H1 (cell line): ENCODE measurements around the gene ZBTB20. TPM values are rescaled to one million over a fixed set of nuclear protein-coding genes. Genes with fewer than 3 reads are reported as not detected.

Experiments used
- BACH1 ChIP-seq: IDR thresholded peaks from 2 replicates; pipeline ENCODE4 v1.6.1; 2012; ENCODE audit warnings: low read length, improper control_type of control experiment
- CREB1 ChIP-seq: IDR thresholded peaks from 2 replicates; pipeline ENCODE4 v1.6.1; 2012; ENCODE audit warnings: inconsistent platforms
- GTF2F1 ChIP-seq: IDR thresholded peaks from 2 replicates; pipeline ENCODE4 v1.6.1; 2012; ENCODE audit warnings: low read depth, low read length, improper control_type of control experiment, borderline replicate concordance
- KDM1A ChIP-seq: fragments of 200-600, 300-600 bp; sonication (generic); IDR thresholded peaks from 2 replicates; pipeline ENCODE4 v1.7.1; 2016; ENCODE audit warnings: mild to moderate bottlenecking, low read length, borderline replicate concordance
- POU5F1 ChIP-seq: IDR thresholded peaks from 2 replicates; pipeline ENCODE4 v1.6.1; 2011; ENCODE audit warnings: low read depth, mild to moderate bottlenecking, low read length, moderate library complexity
- RNF2 ChIP-seq: fragments of 200-900, 300-1000 bp; sonication (generic); IDR thresholded peaks from 2 replicates; pipeline ENCODE4 v1.7.1; 2016; ENCODE audit warnings: borderline replicate concordance, low read depth, mild to moderate bottlenecking, antibody characterized with exemption, low read length; ENCODE audit not compliant: poor library complexity, severe bottlenecking; ENCODE audit errors: missing control alignments
- RXRA ChIP-seq: IDR thresholded peaks from 2 replicates; pipeline ENCODE4 v1.6.1; 2011; ENCODE audit warnings: low read depth, mild to moderate bottlenecking, low read length, moderate library complexity; ENCODE audit not compliant: insufficient read depth
- SIX5 ChIP-seq: IDR thresholded peaks from 2 replicates; pipeline ENCODE4 v1.6.1; 2011; ENCODE audit warnings: mild to moderate bottlenecking, low read depth, low read length
- polyA plus RNA-seq, 7 experiments: library from polyadenylated mRNA; depleted of rRNA in 3 of 7; stranded (reverse) in 5 of 7; unstranded in 2 of 7; fragments of >200 nt in 5 of 7; fragments of 200-250 nt in 2 of 7; gene quantifications; 1 replicate in 5 of 7; 2 replicates in 1 of 7; 4 replicates in 1 of 7; pipeline versions ENCODE4 v1.2.1 to v1.2.3, GENCODE V29; 2011 to 2013; ENCODE audit warnings: missing spikeins in 2 of 7, mixed read lengths in 2 of 7
- total RNA-seq: library from RNA; stranded (reverse); fragmentation: NEBNext Ultra II Directional; extraction: Animal tissue kit (Norgen Biotek cat#: 25700); gene quantifications from 2 replicates; pipeline ENCODE4 v1.2.1, GENCODE V29; 2021
- TF ChIP-seq, protein P1 (sequence below): fragments of 300-600 bp; sonication (generic); IDR thresholded peaks from 2 replicates; pipeline ENCODE4 v1.7.1; 2012; ENCODE audit warnings: low read length, moderate library complexity, mild to moderate bottlenecking, inconsistent platforms; ENCODE audit not compliant: insufficient replicate concordance

ZBTB20 gene
- total and polyA plus RNA-seq, 2 of the 8 experiments (the other 6 are each of a cell fraction or from before 2014, with no cell fraction given): 0.35 to 1.3 TPM

GRCh38 chr3:114866430-114866829, 280.7 kb downstream of the ZBTB20 start (continued):
- TF ChIP-seq, protein P1, sequence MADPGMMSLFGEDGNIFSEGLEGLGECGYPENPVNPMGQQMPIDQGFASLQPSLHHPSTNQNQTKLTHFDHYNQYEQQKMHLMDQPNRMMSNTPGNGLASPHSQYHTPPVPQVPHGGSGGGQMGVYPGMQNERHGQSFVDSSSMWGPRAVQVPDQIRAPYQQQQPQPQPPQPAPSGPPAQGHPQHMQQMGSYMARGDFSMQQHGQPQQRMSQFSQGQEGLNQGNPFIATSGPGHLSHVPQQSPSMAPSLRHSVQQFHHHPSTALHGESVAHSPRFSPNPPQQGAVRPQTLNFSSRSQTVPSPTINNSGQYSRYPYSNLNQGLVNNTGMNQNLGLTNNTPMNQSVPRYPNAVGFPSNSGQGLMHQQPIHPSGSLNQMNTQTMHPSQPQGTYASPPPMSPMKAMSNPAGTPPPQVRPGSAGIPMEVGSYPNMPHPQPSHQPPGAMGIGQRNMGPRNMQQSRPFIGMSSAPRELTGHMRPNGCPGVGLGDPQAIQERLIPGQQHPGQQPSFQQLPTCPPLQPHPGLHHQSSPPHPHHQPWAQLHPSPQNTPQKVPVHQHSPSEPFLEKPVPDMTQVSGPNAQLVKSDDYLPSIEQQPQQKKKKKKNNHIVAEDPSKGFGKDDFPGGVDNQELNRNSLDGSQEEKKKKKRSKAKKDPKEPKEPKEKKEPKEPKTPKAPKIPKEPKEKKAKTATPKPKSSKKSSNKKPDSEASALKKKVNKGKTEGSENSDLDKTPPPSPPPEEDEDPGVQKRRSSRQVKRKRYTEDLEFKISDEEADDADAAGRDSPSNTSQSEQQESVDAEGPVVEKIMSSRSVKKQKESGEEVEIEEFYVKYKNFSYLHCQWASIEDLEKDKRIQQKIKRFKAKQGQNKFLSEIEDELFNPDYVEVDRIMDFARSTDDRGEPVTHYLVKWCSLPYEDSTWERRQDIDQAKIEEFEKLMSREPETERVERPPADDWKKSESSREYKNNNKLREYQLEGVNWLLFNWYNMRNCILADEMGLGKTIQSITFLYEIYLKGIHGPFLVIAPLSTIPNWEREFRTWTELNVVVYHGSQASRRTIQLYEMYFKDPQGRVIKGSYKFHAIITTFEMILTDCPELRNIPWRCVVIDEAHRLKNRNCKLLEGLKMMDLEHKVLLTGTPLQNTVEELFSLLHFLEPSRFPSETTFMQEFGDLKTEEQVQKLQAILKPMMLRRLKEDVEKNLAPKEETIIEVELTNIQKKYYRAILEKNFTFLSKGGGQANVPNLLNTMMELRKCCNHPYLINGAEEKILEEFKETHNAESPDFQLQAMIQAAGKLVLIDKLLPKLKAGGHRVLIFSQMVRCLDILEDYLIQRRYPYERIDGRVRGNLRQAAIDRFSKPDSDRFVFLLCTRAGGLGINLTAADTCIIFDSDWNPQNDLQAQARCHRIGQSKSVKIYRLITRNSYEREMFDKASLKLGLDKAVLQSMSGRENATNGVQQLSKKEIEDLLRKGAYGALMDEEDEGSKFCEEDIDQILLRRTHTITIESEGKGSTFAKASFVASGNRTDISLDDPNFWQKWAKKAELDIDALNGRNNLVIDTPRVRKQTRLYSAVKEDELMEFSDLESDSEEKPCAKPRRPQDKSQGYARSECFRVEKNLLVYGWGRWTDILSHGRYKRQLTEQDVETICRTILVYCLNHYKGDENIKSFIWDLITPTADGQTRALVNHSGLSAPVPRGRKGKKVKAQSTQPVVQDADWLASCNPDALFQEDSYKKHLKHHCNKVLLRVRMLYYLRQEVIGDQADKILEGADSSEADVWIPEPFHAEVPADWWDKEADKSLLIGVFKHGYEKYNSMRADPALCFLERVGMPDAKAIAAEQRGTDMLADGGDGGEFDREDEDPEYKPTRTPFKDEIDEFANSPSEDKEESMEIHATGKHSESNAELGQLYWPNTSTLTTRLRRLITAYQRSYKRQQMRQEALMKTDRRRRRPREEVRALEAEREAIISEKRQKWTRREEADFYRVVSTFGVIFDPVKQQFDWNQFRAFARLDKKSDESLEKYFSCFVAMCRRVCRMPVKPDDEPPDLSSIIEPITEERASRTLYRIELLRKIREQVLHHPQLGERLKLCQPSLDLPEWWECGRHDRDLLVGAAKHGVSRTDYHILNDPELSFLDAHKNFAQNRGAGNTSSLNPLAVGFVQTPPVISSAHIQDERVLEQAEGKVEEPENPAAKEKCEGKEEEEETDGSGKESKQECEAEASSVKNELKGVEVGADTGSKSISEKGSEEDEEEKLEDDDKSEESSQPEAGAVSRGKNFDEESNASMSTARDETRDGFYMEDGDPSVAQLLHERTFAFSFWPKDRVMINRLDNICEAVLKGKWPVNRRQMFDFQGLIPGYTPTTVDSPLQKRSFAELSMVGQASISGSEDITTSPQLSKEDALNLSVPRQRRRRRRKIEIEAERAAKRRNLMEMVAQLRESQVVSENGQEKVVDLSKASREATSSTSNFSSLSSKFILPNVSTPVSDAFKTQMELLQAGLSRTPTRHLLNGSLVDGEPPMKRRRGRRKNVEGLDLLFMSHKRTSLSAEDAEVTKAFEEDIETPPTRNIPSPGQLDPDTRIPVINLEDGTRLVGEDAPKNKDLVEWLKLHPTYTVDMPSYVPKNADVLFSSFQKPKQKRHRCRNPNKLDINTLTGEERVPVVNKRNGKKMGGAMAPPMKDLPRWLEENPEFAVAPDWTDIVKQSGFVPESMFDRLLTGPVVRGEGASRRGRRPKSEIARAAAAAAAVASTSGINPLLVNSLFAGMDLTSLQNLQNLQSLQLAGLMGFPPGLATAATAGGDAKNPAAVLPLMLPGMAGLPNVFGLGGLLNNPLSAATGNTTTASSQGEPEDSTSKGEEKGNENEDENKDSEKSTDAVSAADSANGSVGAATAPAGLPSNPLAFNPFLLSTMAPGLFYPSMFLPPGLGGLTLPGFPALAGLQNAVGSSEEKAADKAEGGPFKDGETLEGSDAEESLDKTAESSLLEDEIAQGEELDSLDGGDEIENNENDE: no peak
- TF ChIP-seq CREB1: no peak
- no peak for TF ChIP-seq SIX5
- no peak for TF ChIP-seq RNF2
- no peak for TF ChIP-seq POU5F1
- no peak for TF ChIP-seq RXRA
- no peak for TF ChIP-seq BACH1
- no peak for TF ChIP-seq GTF2F1
- no peak for TF ChIP-seq KDM1A
